ENCODE measurements around the gene C3orf33. TPM values are rescaled to one million over a fixed set of nuclear protein-coding genes. Genes with fewer than 3 reads are reported as not detected.

Gene C3orf33
- total RNA-seq, 1 experiment from 2014 or later, result 4.7 TPM

DNA sequence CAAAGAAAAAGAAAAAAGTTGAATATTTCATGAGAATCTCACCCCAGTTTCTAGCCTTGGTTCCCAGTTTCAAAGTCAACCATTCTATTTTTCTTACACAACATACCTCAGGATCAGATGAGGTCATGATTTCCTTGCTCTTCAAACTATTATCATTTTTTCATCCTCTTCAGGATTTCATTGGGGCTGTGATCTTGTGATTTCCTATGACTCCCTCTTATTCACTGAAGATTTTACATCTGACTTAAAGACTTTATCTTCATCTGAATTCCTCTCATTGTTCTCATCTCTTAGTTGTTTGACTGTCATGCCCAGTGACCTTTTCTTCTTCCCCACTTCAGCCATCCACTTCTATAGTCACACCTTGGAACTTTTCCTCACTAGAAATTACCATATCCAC is 3.1 kb upstream of the C3orf33 start:
- H2AFZ ChIP-seq (ENCODE audit: low read depth, low read length, poor library complexity, severe bottlenecking), result no peak overlapping the region
- intact Hi-C loops (cut with micrococcal nuclease), result no loop called here
- no peaks in the 10 kb centered on the region for H3K79me2 ChIP-seq (ENCODE audit: insufficient read depth, low read length)
- no TSS peak for BruUV-seq (replicated peaks)
- H3K4me3 ChIP-seq (replicated peaks in 1 of 2; ENCODE audit: low read depth in 1 of 2, low read length in 2 of 2), result no peak overlapping the region
- H3K9ac ChIP-seq (ENCODE audit: low read length), result no peak overlapping the region
- ChIA-PET POLR2A (no interaction called here), RAD21 (ENCODE audit: low non-redundant PET in 1 of 2, low total read pairs in 2 of 2, uncharacterized antibody in 2 of 2, unreplicated experiment in 2 of 2) (no interaction called here), CTCF (no interaction called here)
- no peak overlapping the region for H3K4me2 ChIP-seq (ENCODE audit: low read length)
- ATAC-seq (no peak), DNase-seq (ENCODE audit: low read depth, low spot score) (no peak)
- no peaks in the 10 kb centered on the region for H3K36me3 ChIP-seq (ENCODE audit: control insufficient read depth in 1 of 2, insufficient read depth in 2 of 2, low read length in 2 of 2)
- TF ChIP-seq CEBPB (IDR thresholded peaks at IDR 0.05; ENCODE audit: low read depth) (no peak), ZFX (IDR thresholded peaks at IDR 0.05) (no peak), RAD21 (IDR thresholded peaks at IDR 0.05; ENCODE audit: low read depth) (no peak), EZH2phosphoT487 (IDR thresholded peaks at IDR 0.05; ENCODE audit: borderline replicate concordance) (no peak), ZNF274 (IDR thresholded peaks at IDR 0.05; ENCODE audit: low read depth, low read length) (no peak), FOSL1 (IDR thresholded peaks at IDR 0.05; ENCODE audit: low read depth) (no peak), POLR2A (IDR thresholded peaks at IDR 0.05; ENCODE audit: borderline replicate concordance, extremely low read depth, insufficient read depth, insufficient read length) (no peak)
- no peaks in the 10 kb centered on the region for H4K20me1 ChIP-seq (ENCODE audit: insufficient read depth)
- no peaks in the 10 kb centered on the region for H3K9me3 ChIP-seq (ENCODE audit: control insufficient read depth in 1 of 2, insufficient read depth in 1 of 2, low read depth in 1 of 2, low read length in 2 of 2)
- H3K4me1 ChIP-seq (ENCODE audit: control insufficient read depth in 1 of 2, insufficient read depth in 2 of 2, low read length in 2 of 2), result peaks cover 7 to 14% of the 10 kb centered on the region in 2 experiments; a peak in 3 of 4 replicates
- H3K27me3 ChIP-seq (ENCODE audit: insufficient read depth, low read length), result no peaks in the 10 kb centered on the region
- H3K27ac ChIP-seq (ENCODE audit: low read depth, low read length), result no peak overlapping the region
- no peaks in the 10 kb centered on the region for H3K9me2 ChIP-seq (ENCODE audit: insufficient read depth)

DNA sequence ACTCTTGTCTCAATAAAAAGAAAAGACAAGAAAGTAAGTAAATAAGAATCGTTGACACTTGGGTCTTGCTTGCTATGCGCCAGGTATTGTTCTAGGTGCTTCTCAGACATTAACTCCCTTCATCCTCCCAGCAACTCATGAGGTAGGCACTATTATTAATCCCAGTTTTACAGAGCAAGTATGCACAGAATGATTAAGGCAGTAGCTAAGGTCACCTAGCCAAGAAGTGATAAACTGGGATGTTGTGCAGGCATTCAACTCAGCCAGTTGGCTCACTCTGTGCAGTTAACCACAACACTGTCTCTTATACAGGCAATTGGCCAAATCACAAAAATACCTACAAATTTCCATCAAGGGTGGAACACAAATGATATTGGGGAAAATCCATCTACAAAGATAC is 1.7 kb upstream of the C3orf33 start:
- H3K9me2 ChIP-seq (ENCODE audit: insufficient read depth), result no peaks in the 10 kb centered on the region
- H3K4me3 ChIP-seq (replicated peaks in 1 of 2; ENCODE audit: low read depth in 1 of 2, low read length in 2 of 2), result no peak overlapping the region
- H2AFZ ChIP-seq (ENCODE audit: low read depth, low read length, poor library complexity, severe bottlenecking), result no peak overlapping the region
- no peaks in the 10 kb centered on the region for H3K79me2 ChIP-seq (ENCODE audit: insufficient read depth, low read length)
- intact Hi-C loops (cut with micrococcal nuclease), result loop anchor here (2.0 kb wide), 1 partner anchor 47 kb away; the partner anchor contains the start of gene SLC33A1
- no TSS peak for BruUV-seq (replicated peaks)
- peaks cover 7 to 14% of the 10 kb centered on the region in 2 experiments; a peak in 3 of 4 replicates for H3K4me1 ChIP-seq (ENCODE audit: control insufficient read depth in 1 of 2, insufficient read depth in 2 of 2, low read length in 2 of 2)
- H3K9me3 ChIP-seq (ENCODE audit: control insufficient read depth in 1 of 2, insufficient read depth in 1 of 2, low read depth in 1 of 2, low read length in 2 of 2), result no peaks in the 10 kb centered on the region
- CTCF ChIA-PET, result no interaction called here
- ATAC-seq (no peak), DNase-seq (ENCODE audit: low read depth, low spot score) (no peak)
- H3K27me3 ChIP-seq (ENCODE audit: insufficient read depth, low read length), result no peaks in the 10 kb centered on the region
- no peak overlapping the region for H3K27ac ChIP-seq (ENCODE audit: low read depth, low read length)
- no peaks in the 10 kb centered on the region for H4K20me1 ChIP-seq (ENCODE audit: insufficient read depth)
- H3K36me3 ChIP-seq (ENCODE audit: control insufficient read depth in 1 of 2, insufficient read depth in 2 of 2, low read length in 2 of 2), result no peaks in the 10 kb centered on the region
- RAD21 ChIA-PET (ENCODE audit: low non-redundant PET in 1 of 2, low total read pairs in 2 of 2, uncharacterized antibody in 2 of 2, unreplicated experiment in 2 of 2), result no interaction called here
- POLR2A ChIA-PET, result no interaction called here
- no peak overlapping the region for H3K9ac ChIP-seq (ENCODE audit: low read length)
- H3K4me2 ChIP-seq (ENCODE audit: low read length), result no peak overlapping the region
- no peak for TF ChIP-seq CEBPB (IDR thresholded peaks at IDR 0.05; ENCODE audit: low read depth)
- no peak for TF ChIP-seq FOSL1 (IDR thresholded peaks at IDR 0.05; ENCODE audit: low read depth)
- TF ChIP-seq SRF (IDR thresholded peaks at IDR 0.05; ENCODE audit: low read depth), result no peak
- TF ChIP-seq, protein P1, sequence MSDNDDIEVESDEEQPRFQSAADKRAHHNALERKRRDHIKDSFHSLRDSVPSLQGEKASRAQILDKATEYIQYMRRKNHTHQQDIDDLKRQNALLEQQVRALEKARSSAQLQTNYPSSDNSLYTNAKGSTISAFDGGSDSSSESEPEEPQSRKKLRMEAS (IDR thresholded peaks at IDR 0.05), result no peak
- TF ChIP-seq, protein P2, sequence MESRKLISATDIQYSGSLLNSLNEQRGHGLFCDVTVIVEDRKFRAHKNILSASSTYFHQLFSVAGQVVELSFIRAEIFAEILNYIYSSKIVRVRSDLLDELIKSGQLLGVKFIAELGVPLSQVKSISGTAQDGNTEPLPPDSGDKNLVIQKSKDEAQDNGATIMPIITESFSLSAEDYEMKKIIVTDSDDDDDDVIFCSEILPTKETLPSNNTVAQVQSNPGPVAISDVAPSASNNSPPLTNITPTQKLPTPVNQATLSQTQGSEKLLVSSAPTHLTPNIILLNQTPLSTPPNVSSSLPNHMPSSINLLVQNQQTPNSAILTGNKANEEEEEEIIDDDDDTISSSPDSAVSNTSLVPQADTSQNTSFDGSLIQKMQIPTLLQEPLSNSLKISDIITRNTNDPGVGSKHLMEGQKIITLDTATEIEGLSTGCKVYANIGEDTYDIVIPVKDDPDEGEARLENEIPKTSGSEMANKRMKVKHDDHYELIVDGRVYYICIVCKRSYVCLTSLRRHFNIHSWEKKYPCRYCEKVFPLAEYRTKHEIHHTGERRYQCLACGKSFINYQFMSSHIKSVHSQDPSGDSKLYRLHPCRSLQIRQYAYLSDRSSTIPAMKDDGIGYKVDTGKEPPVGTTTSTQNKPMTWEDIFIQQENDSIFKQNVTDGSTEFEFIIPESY (IDR thresholded peaks at IDR 0.05; ENCODE audit: extremely low read depth, insufficient replicate concordance, low read length), result no peak
- no peak for TF ChIP-seq ZNF274 (IDR thresholded peaks at IDR 0.05; ENCODE audit: low read depth, low read length)
- no peak for TF ChIP-seq CBX3 (IDR thresholded peaks at IDR 0.05; ENCODE audit: low read depth)
- TF ChIP-seq RAD21 (IDR thresholded peaks at IDR 0.05; ENCODE audit: low read depth), result no peak
- TF ChIP-seq POLR2AphosphoS5 (IDR thresholded peaks at IDR 0.05; ENCODE audit: low read depth, low read length), result no peak
- TF ChIP-seq, protein P3, sequence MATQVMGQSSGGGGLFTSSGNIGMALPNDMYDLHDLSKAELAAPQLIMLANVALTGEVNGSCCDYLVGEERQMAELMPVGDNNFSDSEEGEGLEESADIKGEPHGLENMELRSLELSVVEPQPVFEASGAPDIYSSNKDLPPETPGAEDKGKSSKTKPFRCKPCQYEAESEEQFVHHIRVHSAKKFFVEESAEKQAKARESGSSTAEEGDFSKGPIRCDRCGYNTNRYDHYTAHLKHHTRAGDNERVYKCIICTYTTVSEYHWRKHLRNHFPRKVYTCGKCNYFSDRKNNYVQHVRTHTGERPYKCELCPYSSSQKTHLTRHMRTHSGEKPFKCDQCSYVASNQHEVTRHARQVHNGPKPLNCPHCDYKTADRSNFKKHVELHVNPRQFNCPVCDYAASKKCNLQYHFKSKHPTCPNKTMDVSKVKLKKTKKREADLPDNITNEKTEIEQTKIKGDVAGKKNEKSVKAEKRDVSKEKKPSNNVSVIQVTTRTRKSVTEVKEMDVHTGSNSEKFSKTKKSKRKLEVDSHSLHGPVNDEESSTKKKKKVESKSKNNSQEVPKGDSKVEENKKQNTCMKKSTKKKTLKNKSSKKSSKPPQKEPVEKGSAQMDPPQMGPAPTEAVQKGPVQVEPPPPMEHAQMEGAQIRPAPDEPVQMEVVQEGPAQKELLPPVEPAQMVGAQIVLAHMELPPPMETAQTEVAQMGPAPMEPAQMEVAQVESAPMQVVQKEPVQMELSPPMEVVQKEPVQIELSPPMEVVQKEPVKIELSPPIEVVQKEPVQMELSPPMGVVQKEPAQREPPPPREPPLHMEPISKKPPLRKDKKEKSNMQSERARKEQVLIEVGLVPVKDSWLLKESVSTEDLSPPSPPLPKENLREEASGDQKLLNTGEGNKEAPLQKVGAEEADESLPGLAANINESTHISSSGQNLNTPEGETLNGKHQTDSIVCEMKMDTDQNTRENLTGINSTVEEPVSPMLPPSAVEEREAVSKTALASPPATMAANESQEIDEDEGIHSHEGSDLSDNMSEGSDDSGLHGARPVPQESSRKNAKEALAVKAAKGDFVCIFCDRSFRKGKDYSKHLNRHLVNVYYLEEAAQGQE (IDR thresholded peaks at IDR 0.05; ENCODE audit: low read depth), result no peak
- no peak for TF ChIP-seq ELF1 (IDR thresholded peaks at IDR 0.05; ENCODE audit: borderline replicate concordance, low read depth)
- no peak for TF ChIP-seq SIN3A (IDR thresholded peaks at IDR 0.05; ENCODE audit: low read depth)
- TF ChIP-seq TCF7L2 (IDR thresholded peaks at IDR 0.05; ENCODE audit: borderline replicate concordance, extremely low read depth, insufficient read depth, insufficient read length), result no peak
- TF ChIP-seq EZH2 (IDR thresholded peaks at IDR 0.05), result no peak

Measured in HCT116 (cell line).